Measurements from ENCODE around the gene C10orf67. TPM values are rescaled to one million over a fixed set of nuclear protein-coding genes. Genes with fewer than 3 reads are reported as not detected.

Gene C10orf67
- total RNA-seq, 3 donors from 2014 or later: 0.29 TPM; not detected in 2

GRCh38 chr10:23375366-23375765 is 30.8 kb upstream of the C10orf67 start:
- intact Hi-C loops (cut with DNase I; ENCODE audit: low total_unique reads): no loop called here
- TF ChIP-seq CTCF (IDR thresholded peaks at IDR 0.05): no peak
- no peak for TF ChIP-seq POLR2AphosphoS5 (IDR thresholded peaks at IDR 0.05)
- TF ChIP-seq POLR2A (IDR thresholded peaks at IDR 0.05): no peak
- Histone ChIP-seq H3K27ac (no peak overlapping the region), H3K9me3 (no peaks in the 10 kb centered on the region), H3K4me3 (no peak overlapping the region), H3K27me3 (no peaks in the 10 kb centered on the region), H3K36me3 (no peaks in the 10 kb centered on the region), H3K4me1 (no peaks in the 10 kb centered on the region)
- no peak for DNase-seq (ENCODE audit: low spot score in 2 of 2)

DNA sequence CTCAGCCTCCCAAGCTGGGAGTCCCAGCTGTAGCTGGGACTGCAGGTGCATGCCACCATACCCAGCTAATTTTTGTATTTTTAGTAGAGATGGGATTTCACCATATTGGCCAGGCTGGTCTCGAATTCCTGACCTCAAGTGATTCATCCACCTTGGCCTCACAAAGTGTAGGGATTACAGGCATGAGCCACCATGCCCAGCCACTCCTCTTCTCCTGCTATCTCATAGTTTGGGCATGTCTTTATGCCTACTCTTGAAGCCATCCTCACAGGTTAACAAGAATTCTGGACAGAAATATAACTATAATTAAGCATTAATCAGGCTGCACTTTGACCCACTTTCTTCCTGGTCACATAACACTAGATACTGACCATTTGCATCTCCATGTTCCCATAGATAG is 28.6 kb upstream of the C10orf67 start:
- no peaks in the 10 kb centered on the region for H3K9me3 ChIP-seq
- no peak overlapping the region for H3K4me3 ChIP-seq
- no peak overlapping the region for H3K27ac ChIP-seq
- H3K36me3 ChIP-seq: no peaks in the 10 kb centered on the region
- intact Hi-C loops (cut with DNase I; ENCODE audit: low total_unique reads): no loop called here
- H3K4me1 ChIP-seq: no peaks in the 10 kb centered on the region
- DNase-seq (ENCODE audit: low spot score in 2 of 2): no peak
- no peaks in the 10 kb centered on the region for H3K27me3 ChIP-seq
- TF ChIP-seq POLR2A (IDR thresholded peaks at IDR 0.05) (no peak), POLR2AphosphoS5 (IDR thresholded peaks at IDR 0.05) (no peak), CTCF (IDR thresholded peaks at IDR 0.05) (no peak)

DNA sequence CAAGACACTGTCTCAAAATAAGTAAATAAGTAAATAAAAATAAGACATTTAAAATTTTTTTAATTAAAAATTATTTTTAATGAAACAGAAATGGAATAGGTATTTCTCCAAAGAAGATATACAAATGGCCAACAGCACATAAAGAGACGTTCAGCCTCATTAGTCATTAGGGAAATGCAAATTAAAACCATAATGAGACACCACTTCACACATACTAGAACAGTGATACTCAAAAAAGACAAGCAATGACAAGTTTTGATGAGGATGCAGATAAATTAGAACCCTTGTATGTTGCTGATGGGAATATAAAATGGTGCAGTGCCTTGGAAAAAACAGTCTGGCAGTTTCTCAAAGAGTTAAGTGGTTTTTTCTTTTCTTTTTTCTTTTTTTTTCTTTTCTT is 26.5 kb upstream of the C10orf67 start:
- intact Hi-C loops (cut with DNase I; ENCODE audit: low total_unique reads): no loop called here

GRCh38 chr10:23370106-23370505 is 25.5 kb upstream of the C10orf67 start:
- Histone ChIP-seq H3K4me3 (no peak overlapping the region), H3K36me3 (no peaks in the 10 kb centered on the region), H3K4me1 (no peaks in the 10 kb centered on the region), H3K27me3 (no peaks in the 10 kb centered on the region), H3K9me3 (no peaks in the 10 kb centered on the region), H3K27ac (no peak overlapping the region)
- no peak for TF ChIP-seq POLR2AphosphoS5 (IDR thresholded peaks at IDR 0.05)
- TF ChIP-seq POLR2A (IDR thresholded peaks at IDR 0.05): no peak
- no peak for TF ChIP-seq CTCF (IDR thresholded peaks at IDR 0.05)
- intact Hi-C loops (cut with DNase I; ENCODE audit: low total_unique reads): no loop called here
- no peak for DNase-seq (ENCODE audit: low spot score in 2 of 2)

More for the DNA sequence above, 26.5 kb upstream of the C10orf67 start:
- Histone ChIP-seq H3K27ac (no peak overlapping the region), H3K4me3 (no peak overlapping the region), H3K27me3 (no peaks in the 10 kb centered on the region), H3K9me3 (no peaks in the 10 kb centered on the region), H3K36me3 (no peaks in the 10 kb centered on the region), H3K4me1 (no peaks in the 10 kb centered on the region)
- TF ChIP-seq POLR2AphosphoS5 (IDR thresholded peaks at IDR 0.05): no peak
- no peak for TF ChIP-seq CTCF (IDR thresholded peaks at IDR 0.05)
- no peak for TF ChIP-seq POLR2A (IDR thresholded peaks at IDR 0.05)
- no peak for DNase-seq (ENCODE audit: low spot score in 2 of 2)

GRCh38 chr10:23368816-23369640 is 24.4 kb upstream of the C10orf67 start:
- intact Hi-C loops (cut with DNase I; ENCODE audit: low total_unique reads): no loop called here
- Histone ChIP-seq H3K27ac (no peak overlapping the region), H3K36me3 (no peaks in the 10 kb centered on the region), H3K27me3 (no peaks in the 10 kb centered on the region), H3K4me3 (no peak overlapping the region), H3K9me3 (no peaks in the 10 kb centered on the region), H3K4me1 (no peaks in the 10 kb centered on the region)
- TF ChIP-seq POLR2AphosphoS5 (IDR thresholded peaks at IDR 0.05) (no peak), POLR2A (IDR thresholded peaks at IDR 0.05) (no peak), CTCF (IDR thresholded peaks at IDR 0.05) (no peak)
- no peak for DNase-seq (ENCODE audit: low spot score in 2 of 2)
